ENCODE data around the gene EXOC6B. TPM values are rescaled to one million over a fixed set of nuclear protein-coding genes. Genes with fewer than 3 reads are reported as not detected.

The EXOC6B gene
- polyA plus RNA-seq, 2 of the 4 experiments (the other 2 are of a cell fraction) = 15.5 to 24.7 TPM

- POLR2A ChIA-PET = no interaction called here
- Histone ChIP-seq H3K27ac (no peak overlapping the region), H3K9me3 (no peaks in the 10 kb centered on the region), H3K4me2 (no peak overlapping the region), H3K4me1 (peaks cover 10% of the 10 kb centered on the region; the same call in 1 of the 3 replicates), H3K4me3 (no peak overlapping the region)
- CTCF ChIA-PET = interaction anchor here (0.9 to 12.0 kb wide), 10 partner anchors 11 to 604 kb away, joined by 3 to 185 read pairs (median 5); no protein-coding TSS in a partner anchor
- WGBS (ENCODE audit: missing lambda C conversion rate) = 86% methylated on average over 5 of the region's 5 CpGs
- FAIRE-seq (no peak), DNase-seq (ENCODE audit: low read depth in 1 of 2, low spot score in 1 of 2) (no peak), ATAC-seq (no peak)
- TF ChIP-seq RFX5 (IDR thresholded peaks at IDR 0.05) (no peak), POLR2A (IDR thresholded peaks at IDR 0.05; ENCODE audit: low read length) (no peak), CBX8 (IDR thresholded peaks at IDR 0.05) (no peak), ZC3H11A (IDR thresholded peaks at IDR 0.05) (no peak), KDM1A (IDR thresholded peaks at IDR 0.05; ENCODE audit: low read depth) (no peak), HMGXB4 (CRISPR knock-in tag; IDR thresholded peaks at IDR 0.05; ENCODE audit: borderline replicate concordance) (no peak), CHD4 (IDR thresholded peaks at IDR 0.05; ENCODE audit: borderline replicate concordance) (no peak), FOSB (CRISPR knock-in tag; IDR thresholded peaks at IDR 0.05) (no peak)
Observed at GRCh38 chr2:72153924-72154323, 671.9 kb downstream of the EXOC6B start.

- POLR2A ChIA-PET = interaction anchor here (0.6 kb wide), 1 partner anchor 427 kb away, joined by 5 read pairs; no protein-coding TSS in a partner anchor
- 86% methylated on average over 18 of the region's 18 CpGs for WGBS (ENCODE audit: missing lambda C conversion rate)
- Histone ChIP-seq H3K4me1 (peaks cover 10% of the 10 kb centered on the region; the same call in 1 of the 3 replicates), H3K27ac (no peak overlapping the region), H3K9me3 (no peaks in the 10 kb centered on the region), H3K4me3 (no peak overlapping the region), H3K4me2 (no peak overlapping the region)
- no peak for DNase-seq (ENCODE audit: low read depth in 1 of 2, low spot score in 1 of 2)
- TF ChIP-seq MAFK (IDR thresholded peaks at IDR 0.05; ENCODE audit: partially characterized antibody) (no peak), HOXA7 (CRISPR knock-in tag; IDR thresholded peaks at IDR 0.05) (no peak), CHD4 (IDR thresholded peaks at IDR 0.05; ENCODE audit: borderline replicate concordance) (no peak), REST (IDR thresholded peaks at IDR 0.05) (no peak), HEYL (CRISPR knock-in tag; IDR thresholded peaks at IDR 0.05) (no peak), HMGXB4 (CRISPR knock-in tag; IDR thresholded peaks at IDR 0.05; ENCODE audit: borderline replicate concordance) (no peak)
- ATAC-seq = no peak
- CTCF ChIA-PET = interaction anchor here (0.7 to 12.0 kb wide), 17 partner anchors 7 to 617 kb away, joined by 3 to 185 read pairs (median 4); no protein-coding TSS in a partner anchor
- FAIRE-seq = no peak
Observed at GRCh38 chr2:72153026-72153791, 672.6 kb downstream of the EXOC6B start.

GRCh38 chr2:72150861-72151356 lies 674.9 kb downstream of the EXOC6B start:
- POLR2A ChIA-PET = no interaction called here
- Histone ChIP-seq H3K4me3 (no peak overlapping the region), H3K27ac (peak overlapping the region in 1 of 2 experiments; percentile 27; a peak in 2 of 6 replicates), H3K9me3 (no peaks in the 10 kb centered on the region), H3K4me2 (peak overlapping the region; percentile 98), H3K4me1 (peaks cover 33% of the 10 kb centered on the region)
- DNase-seq (ENCODE audit: low read depth in 1 of 2, low spot score in 1 of 2) (no peak), ATAC-seq (no peak), FAIRE-seq (no peak)
- WGBS (ENCODE audit: missing lambda C conversion rate) = 96% methylated on average over 2 of the region's 2 CpGs
- CTCF ChIA-PET = interaction anchor here (0.6 to 12.0 kb wide), 119 partner anchors 8 to 1556 kb away, joined by 3 to 185 read pairs (median 4); partner anchors contain the start of gene SPR
- TF ChIP-seq HDAC2 (IDR thresholded peaks at IDR 0.05) = no peak
- TF ChIP-seq TFCP2L1 (CRISPR knock-in tag; IDR thresholded peaks at IDR 0.05) = no peak
- no peak for TF ChIP-seq ATOH8 (CRISPR knock-in tag; IDR thresholded peaks at IDR 0.05; ENCODE audit: low read depth)
- TF ChIP-seq HEYL (CRISPR knock-in tag; IDR thresholded peaks at IDR 0.05) = no peak
- no peak for TF ChIP-seq MYC (IDR thresholded peaks at IDR 0.05; ENCODE audit: borderline replicate concordance, low read length)
- TF ChIP-seq RNF2 (IDR thresholded peaks at IDR 0.05; ENCODE audit: borderline replicate concordance, low read depth) = no peak
- TF ChIP-seq POLR2A (IDR thresholded peaks at IDR 0.05; ENCODE audit: low read length) = no peak
- TF ChIP-seq ZNF302 (CRISPR knock-in tag; IDR thresholded peaks at IDR 0.05) = no peak
- TF ChIP-seq PHF8 (IDR thresholded peaks at IDR 0.05; ENCODE audit: borderline replicate concordance, low read depth) = no peak
- TF ChIP-seq JUN (IDR thresholded peaks at IDR 0.05) = no peak
- no peak for TF ChIP-seq NPAS2 (CRISPR knock-in tag; IDR thresholded peaks at IDR 0.05; ENCODE audit: borderline replicate concordance)
- no peak for TF ChIP-seq FOXS1 (CRISPR knock-in tag; IDR thresholded peaks at IDR 0.05)
- TF ChIP-seq CHD4 (IDR thresholded peaks at IDR 0.05; ENCODE audit: borderline replicate concordance) = no peak
